ENCODE results near the gene ANKS1B. TPM values are rescaled to one million over a fixed set of nuclear protein-coding genes. Genes with fewer than 3 reads are reported as not detected.
"Not testable (repeated sequence)": the region's sequence is repeated elsewhere in the genome, so short reads cannot be mapped to it uniquely, and the experiment has no call there.

ANKS1B gene
- total and polyA plus RNA-seq, 2 experiments from 2014 or later, result 1.8 to 1.9 TPM

- no peaks in the 10 kb centered on the region for H3K27me3 ChIP-seq
- DNase-seq (ENCODE audit: low read depth in 1 of 2, low spot score in 1 of 2), result no peak
Observed at GRCh38 chr12:99644629-99645028, 340.1 kb downstream of the ANKS1B start.

GRCh38 chr12:99627459-99627858 lies 357.3 kb downstream of the ANKS1B start:
- no peaks in the 10 kb centered on the region for H3K27me3 ChIP-seq
- no peak for TF ChIP-seq CTCF (IDR thresholded peaks at IDR 0.05; ENCODE audit: low read depth, low read length)
- H3K4me3 ChIP-seq, result no peak overlapping the region
- H3K4me1 ChIP-seq (ENCODE audit: low read depth), result no peaks in the 10 kb centered on the region
- H3K36me3 ChIP-seq, result no peaks in the 10 kb centered on the region
- no peaks in the 10 kb centered on the region for H3K9me3 ChIP-seq (ENCODE audit: low read depth)
- no peak overlapping the region for H3K27ac ChIP-seq
- no peak for DNase-seq (ENCODE audit: low read depth in 1 of 2, low spot score in 1 of 2)

More at GRCh38 chr12:99644629-99645028, 340.1 kb downstream of the ANKS1B start:
- Histone ChIP-seq H3K36me3 (no peaks in the 10 kb centered on the region), H3K9me3 (ENCODE audit: low read depth) (no peaks in the 10 kb centered on the region), H3K27ac (no peak overlapping the region), H3K4me1 (ENCODE audit: low read depth) (no peaks in the 10 kb centered on the region), H3K4me3 (no peak overlapping the region)
- TF ChIP-seq CTCF (IDR thresholded peaks at IDR 0.05; ENCODE audit: low read depth, low read length), result no peak

DNA sequence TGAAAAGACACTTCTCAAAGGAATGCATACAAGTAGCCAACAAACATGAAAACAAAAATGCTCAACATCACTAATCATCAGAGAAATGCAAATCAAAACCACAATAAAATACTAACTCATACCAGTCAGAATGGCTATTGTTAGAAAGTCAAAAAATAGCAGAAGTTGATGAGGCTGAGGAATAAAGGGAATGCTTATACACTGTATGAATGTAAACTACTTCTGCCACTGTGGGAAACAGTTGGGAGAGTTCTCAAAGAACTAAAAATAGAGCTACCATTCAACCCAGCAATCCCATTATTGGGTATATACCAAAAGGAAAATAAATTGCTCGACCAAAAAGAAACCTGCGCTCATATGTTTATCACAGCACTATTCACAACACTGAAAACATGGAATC lies 360.1 kb downstream of the ANKS1B start:
- H3K9me3 ChIP-seq (ENCODE audit: low read depth); DNase-seq (ENCODE audit: low read depth in 1 of 2, low spot score in 1 of 2); H3K36me3 ChIP-seq; H3K4me3 ChIP-seq; H3K27me3 ChIP-seq; H3K27ac ChIP-seq; H3K4me1 ChIP-seq (ENCODE audit: low read depth): not testable (repeated sequence)

DNA sequence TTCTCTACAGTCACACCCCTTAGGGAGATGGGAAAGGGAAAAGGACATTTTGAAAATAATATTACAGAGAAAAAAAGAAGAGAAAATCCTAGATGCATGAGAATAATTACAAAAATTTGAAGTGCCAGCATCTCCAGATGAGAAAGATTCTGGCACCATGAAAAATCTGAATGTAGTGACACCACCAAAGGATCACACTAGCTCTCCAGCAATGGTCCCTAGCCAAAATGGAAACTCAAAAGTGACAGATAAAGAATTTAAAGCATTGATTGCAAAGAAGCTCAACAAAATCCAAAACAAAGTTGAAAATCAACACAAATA lies 364.6 kb downstream of the ANKS1B start:
- Histone ChIP-seq H3K9me3 (ENCODE audit: low read depth) (no peaks in the 10 kb centered on the region), H3K27ac (no peak overlapping the region), H3K36me3 (no peaks in the 10 kb centered on the region), H3K4me3 (no peak overlapping the region), H3K4me1 (ENCODE audit: low read depth) (no peaks in the 10 kb centered on the region), H3K27me3 (no peaks in the 10 kb centered on the region)
- DNase-seq (ENCODE audit: low read depth in 1 of 2, low spot score in 1 of 2), result no peak
- no peak for TF ChIP-seq CTCF (IDR thresholded peaks at IDR 0.05; ENCODE audit: low read depth, low read length)

DNA sequence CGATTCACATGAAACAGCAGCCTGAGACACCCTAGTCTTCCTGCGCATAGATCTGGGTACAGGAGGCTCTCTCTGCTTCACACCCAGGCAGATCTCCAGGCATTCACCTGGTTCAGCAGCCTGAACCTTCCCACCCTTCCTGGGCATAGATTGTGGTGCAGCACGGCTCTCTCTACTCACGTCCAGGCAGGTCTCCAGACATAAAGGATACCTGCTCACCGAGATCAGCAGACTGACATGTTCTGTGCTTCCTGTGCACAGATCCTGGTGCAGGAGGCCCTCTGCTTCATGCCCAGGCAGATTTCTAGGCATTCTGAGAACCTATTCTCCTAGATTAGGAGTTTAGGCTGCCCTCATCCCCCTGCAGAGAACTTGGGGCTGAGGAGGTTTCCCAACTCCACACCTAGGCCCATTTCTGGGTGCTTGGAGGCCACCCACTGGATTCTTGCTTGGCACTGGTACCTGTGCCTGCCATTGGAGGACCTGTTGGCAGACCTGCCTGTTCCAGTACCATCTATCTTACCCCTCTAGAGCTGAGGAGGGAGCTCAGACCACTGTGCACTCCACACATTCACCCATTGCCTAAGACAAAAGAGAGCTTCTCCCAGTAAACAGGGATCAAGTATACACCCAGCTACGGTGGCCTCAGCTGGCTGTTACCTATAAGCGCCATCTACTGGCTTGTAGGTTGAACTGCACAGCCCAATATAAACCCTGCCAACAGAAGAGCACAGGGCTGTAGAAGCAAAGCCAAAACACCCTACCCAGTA lies 365.2 kb downstream of the ANKS1B start:
- no peaks in the 10 kb centered on the region for H3K36me3 ChIP-seq
- H3K27me3 ChIP-seq, result no peaks in the 10 kb centered on the region
- no peaks in the 10 kb centered on the region for H3K4me1 ChIP-seq (ENCODE audit: low read depth)
- no peaks in the 10 kb centered on the region for H3K9me3 ChIP-seq (ENCODE audit: low read depth)
- no peak overlapping the region for H3K27ac ChIP-seq
- TF ChIP-seq CTCF (IDR thresholded peaks at IDR 0.05; ENCODE audit: low read depth, low read length), result peak; percentile 76
- DNase-seq (ENCODE audit: low read depth in 1 of 2, low spot score in 1 of 2), result peak; percentile 52 to 56
- H3K4me3 ChIP-seq, result no peak overlapping the region

GRCh38 chr12:99618657-99619056 lies 366.1 kb downstream of the ANKS1B start:
- Histone ChIP-seq H3K27ac (no peak overlapping the region), H3K9me3 (ENCODE audit: low read depth) (no peaks in the 10 kb centered on the region), H3K27me3 (no peaks in the 10 kb centered on the region), H3K4me1 (ENCODE audit: low read depth) (no peaks in the 10 kb centered on the region), H3K4me3 (no peak overlapping the region), H3K36me3 (no peaks in the 10 kb centered on the region)
- no peak for DNase-seq (ENCODE audit: low read depth in 1 of 2, low spot score in 1 of 2)
- no peak for TF ChIP-seq CTCF (IDR thresholded peaks at IDR 0.05; ENCODE audit: low read depth, low read length)
